HG02981 (cell line): ENCODE results near the gene SLC16A12.
"Not testable (repeated sequence)": the region's sequence is repeated elsewhere in the genome, so short reads cannot be mapped to it uniquely, and the experiment has no call there.

ENCODE experiments used
- ATAC-seq: cut with Tn5 transposase; IDR thresholded peaks from one replicate; pipeline ENCODE4 v1.9.1; 2021; ENCODE audit warnings: mild to moderate bottlenecking, moderate library complexity; ENCODE audit not compliant: unreplicated experiment

Gene SLC16A12

GRCh38 chr10:89549510-89549909 is 14.1 kb upstream of the SLC16A12 start:
- ATAC-seq = no peak

GRCh38 chr10:89548673-89549072 is 13.3 kb upstream of the SLC16A12 start:
- no peak for ATAC-seq

GRCh38 chr10:89547853-89548513 is 12.6 kb upstream of the SLC16A12 start:
- no peak for ATAC-seq

GRCh38 chr10:89546651-89547050 is 11.3 kb upstream of the SLC16A12 start:
- not testable (repeated sequence) for ATAC-seq

- no peak for ATAC-seq
Observed at GRCh38 chr10:89543841-89544240, 8.4 kb upstream of the SLC16A12 start.

GRCh38 chr10:89540420-89540949 is 5.1 kb upstream of the SLC16A12 start:
- ATAC-seq = no peak

- ATAC-seq = no peak
Observed at GRCh38 chr10:89537364-89537763, 2.0 kb upstream of the SLC16A12 start.

GRCh38 chr10:89536013-89536354 is 590 bp upstream of the SLC16A12 start:
- no peak for ATAC-seq

- ATAC-seq = no peak
Observed at GRCh38 chr10:89534826-89535166, 598 bp downstream of the SLC16A12 start.

GRCh38 chr10:89532476-89532875 is 2.9 kb downstream of the SLC16A12 start:
- ATAC-seq = no peak

- no peak for ATAC-seq
Observed at GRCh38 chr10:89531359-89531758, 4.0 kb downstream of the SLC16A12 start.

- not testable (repeated sequence) for ATAC-seq
Observed at GRCh38 chr10:89529711-89530110, 5.7 kb downstream of the SLC16A12 start.

GRCh38 chr10:89526358-89526757 is 9.0 kb downstream of the SLC16A12 start:
- ATAC-seq = no peak

- ATAC-seq = no peak
Observed at GRCh38 chr10:89525556-89525955, 9.8 kb downstream of the SLC16A12 start.

- no peak for ATAC-seq
Observed at GRCh38 chr10:89524279-89524678, 11.1 kb downstream of the SLC16A12 start.

- no peak for ATAC-seq
Observed at GRCh38 chr10:89523274-89523673, 12.1 kb downstream of the SLC16A12 start.

GRCh38 chr10:89522463-89522862 is 12.9 kb downstream of the SLC16A12 start:
- ATAC-seq = no peak

- no peak for ATAC-seq
Observed at GRCh38 chr10:89521368-89521767, 14.0 kb downstream of the SLC16A12 start.

- no peak for ATAC-seq
Observed at GRCh38 chr10:89520706-89521105, 14.7 kb downstream of the SLC16A12 start.

- no peak for ATAC-seq
Observed at GRCh38 chr10:89518876-89519842, 16.2 kb downstream of the SLC16A12 start.

- ATAC-seq = no peak
Observed at GRCh38 chr10:89518108-89518507, 17.3 kb downstream of the SLC16A12 start.
